ENCODE results near the gene NLRP10.

Gene NLRP10, protein sequence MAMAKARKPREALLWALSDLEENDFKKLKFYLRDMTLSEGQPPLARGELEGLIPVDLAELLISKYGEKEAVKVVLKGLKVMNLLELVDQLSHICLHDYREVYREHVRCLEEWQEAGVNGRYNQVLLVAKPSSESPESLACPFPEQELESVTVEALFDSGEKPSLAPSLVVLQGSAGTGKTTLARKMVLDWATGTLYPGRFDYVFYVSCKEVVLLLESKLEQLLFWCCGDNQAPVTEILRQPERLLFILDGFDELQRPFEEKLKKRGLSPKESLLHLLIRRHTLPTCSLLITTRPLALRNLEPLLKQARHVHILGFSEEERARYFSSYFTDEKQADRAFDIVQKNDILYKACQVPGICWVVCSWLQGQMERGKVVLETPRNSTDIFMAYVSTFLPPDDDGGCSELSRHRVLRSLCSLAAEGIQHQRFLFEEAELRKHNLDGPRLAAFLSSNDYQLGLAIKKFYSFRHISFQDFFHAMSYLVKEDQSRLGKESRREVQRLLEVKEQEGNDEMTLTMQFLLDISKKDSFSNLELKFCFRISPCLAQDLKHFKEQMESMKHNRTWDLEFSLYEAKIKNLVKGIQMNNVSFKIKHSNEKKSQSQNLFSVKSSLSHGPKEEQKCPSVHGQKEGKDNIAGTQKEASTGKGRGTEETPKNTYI

DNA sequence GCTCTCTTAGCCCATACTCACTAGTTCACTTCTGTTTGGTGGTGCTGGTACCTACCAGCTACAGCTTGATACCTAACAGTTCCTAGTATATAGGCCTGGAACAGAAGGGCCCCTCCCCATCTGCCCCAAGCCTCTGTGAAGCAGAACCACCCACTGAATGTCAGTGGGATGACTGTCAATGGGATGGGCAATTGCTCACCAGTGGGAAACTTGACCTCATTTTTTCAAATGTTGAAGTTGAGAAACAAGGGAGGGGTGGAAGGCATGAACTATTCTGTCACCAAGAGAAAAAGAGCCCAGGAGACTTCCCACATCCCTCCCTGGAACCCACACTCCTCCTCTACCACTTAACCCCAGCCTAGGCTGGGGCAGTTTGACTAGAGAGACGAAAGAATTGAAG is at the start of gene NLRP10:
Gene NLRP10 (minus strand): TSS at position 62 of the 400 bp plus-strand sequence. CDS start 1,952 bp downstream, outside the sequence.
- no peak for DNase-seq (ENCODE audit: extremely low spot score)
- TF ChIP-seq, protein P1, sequence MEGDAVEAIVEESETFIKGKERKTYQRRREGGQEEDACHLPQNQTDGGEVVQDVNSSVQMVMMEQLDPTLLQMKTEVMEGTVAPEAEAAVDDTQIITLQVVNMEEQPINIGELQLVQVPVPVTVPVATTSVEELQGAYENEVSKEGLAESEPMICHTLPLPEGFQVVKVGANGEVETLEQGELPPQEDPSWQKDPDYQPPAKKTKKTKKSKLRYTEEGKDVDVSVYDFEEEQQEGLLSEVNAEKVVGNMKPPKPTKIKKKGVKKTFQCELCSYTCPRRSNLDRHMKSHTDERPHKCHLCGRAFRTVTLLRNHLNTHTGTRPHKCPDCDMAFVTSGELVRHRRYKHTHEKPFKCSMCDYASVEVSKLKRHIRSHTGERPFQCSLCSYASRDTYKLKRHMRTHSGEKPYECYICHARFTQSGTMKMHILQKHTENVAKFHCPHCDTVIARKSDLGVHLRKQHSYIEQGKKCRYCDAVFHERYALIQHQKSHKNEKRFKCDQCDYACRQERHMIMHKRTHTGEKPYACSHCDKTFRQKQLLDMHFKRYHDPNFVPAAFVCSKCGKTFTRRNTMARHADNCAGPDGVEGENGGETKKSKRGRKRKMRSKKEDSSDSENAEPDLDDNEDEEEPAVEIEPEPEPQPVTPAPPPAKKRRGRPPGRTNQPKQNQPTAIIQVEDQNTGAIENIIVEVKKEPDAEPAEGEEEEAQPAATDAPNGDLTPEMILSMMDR (IDR thresholded peaks at IDR 0.05; ENCODE audit: control extremely low read depth, extremely low read depth, low read depth, missing control alignments) = no peak
- ChIA-PET CTCF (interaction anchor here (1.0 to 1.8 kb wide), 2 partner anchors 10 to 22 kb away, joined by 4 to 7 read pairs; partner anchors contain the start of gene EIF3F), POLR2A (no interaction called here)

DNA sequence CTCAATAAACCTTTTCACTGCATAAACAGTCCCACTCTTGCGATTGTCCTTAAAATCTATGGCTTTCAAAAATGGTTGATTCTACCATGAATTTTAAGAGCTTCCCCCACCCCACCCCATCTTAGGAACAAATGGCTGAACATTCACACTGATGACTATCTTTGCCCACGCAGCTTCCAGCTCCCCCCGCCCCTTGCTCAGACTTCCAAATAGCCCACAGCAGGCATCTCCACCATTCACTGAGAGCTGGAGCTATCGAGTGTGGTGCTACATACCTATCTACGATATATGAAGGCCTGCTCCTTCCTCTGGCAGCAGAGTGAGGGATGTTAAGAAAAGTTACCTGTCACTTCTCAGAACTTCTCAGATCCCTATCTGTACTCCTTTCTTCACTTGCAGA is 48.6 kb upstream of the NLRP10 start:
- CTCF ChIA-PET = interaction anchor here (1.0 to 6.6 kb wide), 3 partner anchors 20 to 86 kb away, joined by 3 to 38 read pairs (median 27); no protein-coding TSS in a partner anchor

DNA sequence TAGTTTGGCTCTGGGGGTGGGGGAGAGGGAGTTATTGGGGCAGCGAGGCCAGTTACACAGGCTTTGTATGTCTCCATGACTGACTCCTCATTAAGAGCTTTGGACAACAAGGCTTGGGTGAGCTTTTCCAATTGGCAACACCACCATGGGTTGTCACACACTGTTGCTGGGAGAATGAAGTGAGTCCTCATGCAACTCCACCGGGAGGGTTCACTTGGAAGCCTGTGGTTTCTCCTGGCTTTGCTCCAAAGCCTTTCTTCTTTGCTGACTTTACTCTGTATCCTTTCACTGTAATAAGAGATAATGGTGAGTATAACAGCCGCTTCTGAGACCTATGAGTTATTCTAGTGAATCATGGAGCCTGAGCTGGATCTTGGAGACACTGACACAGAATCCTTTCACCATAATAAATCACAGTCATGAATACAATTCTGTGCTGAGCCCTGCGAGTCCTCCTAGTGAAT is 46.8 kb upstream of the NLRP10 start:
- TF ChIP-seq, protein P1 (IDR thresholded peaks at IDR 0.05; ENCODE audit: control extremely low read depth, extremely low read depth, low read depth, missing control alignments) = no peak
- CTCF ChIA-PET = interaction anchor here (1.0 to 13.3 kb wide), 4 partner anchors 9 to 83 kb away, joined by 3 to 408 read pairs (median 4); partner anchors contain the start of gene EIF3F
- no peak for DNase-seq (ENCODE audit: extremely low spot score)
- POLR2A ChIA-PET = no interaction called here

More for the DNA sequence above, 48.6 kb upstream of the NLRP10 start:
- POLR2A ChIA-PET = no interaction called here
- no peak for DNase-seq (ENCODE audit: extremely low spot score)
- TF ChIP-seq, protein P1 (IDR thresholded peaks at IDR 0.05; ENCODE audit: control extremely low read depth, extremely low read depth, low read depth, missing control alignments) = no peak

DNA sequence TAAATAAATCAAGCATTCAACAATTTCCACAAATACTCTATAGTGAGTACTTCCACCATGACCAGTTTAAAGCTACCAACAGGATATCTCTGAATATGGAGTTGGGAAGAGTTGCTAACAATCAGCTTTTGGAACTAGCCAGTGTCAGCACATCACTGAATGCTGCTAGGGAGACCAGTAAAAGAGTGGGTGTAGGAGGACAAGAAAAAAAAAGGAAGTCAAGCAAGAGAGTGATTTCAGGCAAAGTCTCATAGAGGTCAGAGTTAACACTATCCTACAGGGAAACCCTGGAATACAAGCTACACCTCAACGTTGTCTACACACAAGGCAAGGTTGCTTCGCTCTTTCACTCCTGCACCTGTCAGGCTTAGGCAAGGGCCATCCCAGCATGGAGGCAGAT is 46.1 kb upstream of the NLRP10 start:
- POLR2A ChIA-PET = no interaction called here

DNA sequence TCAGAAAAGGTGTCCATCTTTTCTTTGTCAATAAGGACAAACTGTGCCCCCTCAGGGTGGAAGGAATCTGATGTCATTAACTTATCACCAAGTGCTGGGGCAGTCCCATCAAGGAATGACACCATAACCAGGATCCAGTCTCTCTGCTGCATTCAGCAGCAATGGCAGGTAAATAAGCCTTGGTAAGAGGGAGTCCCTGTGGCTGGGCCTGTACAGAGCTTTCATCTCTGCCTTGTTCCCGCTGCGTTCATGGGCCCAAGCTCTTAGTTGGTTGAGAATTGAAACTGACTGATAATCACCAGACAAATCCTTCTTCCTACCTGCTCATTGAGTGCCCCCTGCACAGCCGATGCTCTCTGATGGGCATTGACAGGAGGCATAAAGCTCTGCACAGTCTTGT is 44.6 kb upstream of the NLRP10 start:
- ChIA-PET POLR2A (no interaction called here), CTCF (interaction anchor here (1.4 to 13.3 kb wide), 6 partner anchors 9 to 86 kb away, joined by 3 to 408 read pairs (median 6); no protein-coding TSS in a partner anchor)
- TF ChIP-seq, protein P1 (IDR thresholded peaks at IDR 0.05; ENCODE audit: control extremely low read depth, extremely low read depth, low read depth, missing control alignments) = no peak
- DNase-seq (ENCODE audit: extremely low spot score) = no peak

More for the DNA sequence above, 46.1 kb upstream of the NLRP10 start:
- CTCF ChIA-PET = interaction anchor here (1.1 to 13.3 kb wide), 8 partner anchors 10 to 84 kb away, joined by 3 to 408 read pairs (median 4); partner anchors contain the start of gene EIF3F
- TF ChIP-seq, protein P1 (IDR thresholded peaks at IDR 0.05; ENCODE audit: control extremely low read depth, extremely low read depth, low read depth, missing control alignments) = no peak
- no peak for DNase-seq (ENCODE audit: extremely low spot score)

DNA sequence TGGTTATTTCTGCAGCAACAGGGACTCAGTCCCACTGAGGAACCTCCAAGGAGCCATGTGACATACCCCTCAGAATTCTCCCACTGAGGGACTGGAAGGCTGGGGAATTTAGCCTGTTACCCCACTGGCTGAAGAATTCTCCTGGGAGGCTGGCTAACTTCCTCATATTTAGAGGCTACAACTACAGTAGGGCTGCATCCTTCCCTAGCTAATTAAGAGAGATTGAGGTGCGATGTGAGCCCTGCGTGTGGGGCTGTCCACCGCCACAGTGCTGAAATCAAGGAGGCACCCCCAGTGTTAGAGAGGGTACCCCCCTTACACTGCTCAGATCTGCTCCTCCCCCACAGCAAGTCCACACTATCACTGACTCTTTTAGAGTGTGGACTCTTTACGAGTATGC is 43.0 kb upstream of the NLRP10 start:
- TF ChIP-seq, protein P1 (IDR thresholded peaks at IDR 0.05; ENCODE audit: control extremely low read depth, extremely low read depth, low read depth, missing control alignments) = no peak
- ChIA-PET POLR2A (no interaction called here), CTCF (interaction anchor here (1.4 to 13.3 kb wide), 3 partner anchors 10 to 87 kb away, joined by 4 to 408 read pairs (median 51); no protein-coding TSS in a partner anchor)
- DNase-seq (ENCODE audit: extremely low spot score) = no peak

Data from GM10248 (cell line).